Measurements from ENCODE around the gene TMEM176B. TPM values are rescaled to one million over a fixed set of nuclear protein-coding genes. Genes with fewer than 3 reads are reported as not detected.

The TMEM176B gene
- total RNA-seq, 2 experiments from 2014 or later = not detected

DNA sequence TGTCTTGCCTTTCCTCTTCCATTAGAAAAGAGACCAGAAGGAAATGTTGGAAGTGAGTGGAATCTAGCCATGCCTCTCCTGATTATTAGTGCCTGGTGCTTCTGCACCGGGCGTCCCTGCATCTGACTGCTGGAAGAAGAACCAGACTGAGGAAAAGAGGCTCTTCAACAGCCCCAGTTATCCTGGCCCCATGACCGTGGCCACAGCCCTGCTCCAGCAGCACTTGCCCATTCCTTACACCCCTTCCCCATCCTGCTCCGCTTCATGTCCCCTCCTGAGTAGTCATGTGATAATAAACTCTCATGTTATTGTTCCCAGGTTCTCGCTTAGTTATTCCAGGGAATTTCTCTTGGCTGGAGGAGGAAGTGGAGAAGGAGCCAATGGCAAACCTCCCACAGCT is 4.6 kb upstream of the TMEM176B start:
- no peak overlapping the region for H3K27ac ChIP-seq (ENCODE audit: low read depth in 1 of 2, low read length in 2 of 2)
- no peak overlapping the region for H3K4me3 ChIP-seq (ENCODE audit: low read length)
- H3K9me3 ChIP-seq (ENCODE audit: control insufficient read depth in 1 of 2, insufficient read depth in 1 of 2, low read length in 2 of 2) = peaks cover 13 to 38% of the 10 kb centered on the region in 2 experiments
- POLR2A ChIA-PET = no interaction called here
- peaks cover 19% of the 10 kb centered on the region for H3K4me1 ChIP-seq (ENCODE audit: insufficient read depth, low read length)
- Mint-ChIP-seq H3K36me3 (ENCODE audit: low read depth) (no peaks in the 10 kb centered on the region), H3K4me3 (no peak overlapping the region), H3K27ac (no peak overlapping the region), H3K27me3 (peaks cover 78% of the 10 kb centered on the region), H3K4me1 (ENCODE audit: low read depth) (peaks cover 13% of the 10 kb centered on the region), H3K9me3 (peaks cover 9% of the 10 kb centered on the region)
- TF ChIP-seq, protein P1, sequence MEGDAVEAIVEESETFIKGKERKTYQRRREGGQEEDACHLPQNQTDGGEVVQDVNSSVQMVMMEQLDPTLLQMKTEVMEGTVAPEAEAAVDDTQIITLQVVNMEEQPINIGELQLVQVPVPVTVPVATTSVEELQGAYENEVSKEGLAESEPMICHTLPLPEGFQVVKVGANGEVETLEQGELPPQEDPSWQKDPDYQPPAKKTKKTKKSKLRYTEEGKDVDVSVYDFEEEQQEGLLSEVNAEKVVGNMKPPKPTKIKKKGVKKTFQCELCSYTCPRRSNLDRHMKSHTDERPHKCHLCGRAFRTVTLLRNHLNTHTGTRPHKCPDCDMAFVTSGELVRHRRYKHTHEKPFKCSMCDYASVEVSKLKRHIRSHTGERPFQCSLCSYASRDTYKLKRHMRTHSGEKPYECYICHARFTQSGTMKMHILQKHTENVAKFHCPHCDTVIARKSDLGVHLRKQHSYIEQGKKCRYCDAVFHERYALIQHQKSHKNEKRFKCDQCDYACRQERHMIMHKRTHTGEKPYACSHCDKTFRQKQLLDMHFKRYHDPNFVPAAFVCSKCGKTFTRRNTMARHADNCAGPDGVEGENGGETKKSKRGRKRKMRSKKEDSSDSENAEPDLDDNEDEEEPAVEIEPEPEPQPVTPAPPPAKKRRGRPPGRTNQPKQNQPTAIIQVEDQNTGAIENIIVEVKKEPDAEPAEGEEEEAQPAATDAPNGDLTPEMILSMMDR (IDR thresholded peaks at IDR 0.05) = no peak
- no peak for ATAC-seq (ENCODE audit: poor library complexity)
- intact Hi-C loops (cut with DNase I, micrococcal nuclease) = no loop called here
- no peaks in the 10 kb centered on the region for H3K36me3 ChIP-seq (ENCODE audit: insufficient read depth, low read length)
- peaks cover 43 to 46% of the 10 kb centered on the region in 2 experiments for H3K27me3 ChIP-seq (ENCODE audit: control insufficient read depth in 1 of 2, insufficient read depth in 2 of 2, low read length in 2 of 2)
- CTCF ChIA-PET = no interaction called here
- DNase-seq = no peak

DNA sequence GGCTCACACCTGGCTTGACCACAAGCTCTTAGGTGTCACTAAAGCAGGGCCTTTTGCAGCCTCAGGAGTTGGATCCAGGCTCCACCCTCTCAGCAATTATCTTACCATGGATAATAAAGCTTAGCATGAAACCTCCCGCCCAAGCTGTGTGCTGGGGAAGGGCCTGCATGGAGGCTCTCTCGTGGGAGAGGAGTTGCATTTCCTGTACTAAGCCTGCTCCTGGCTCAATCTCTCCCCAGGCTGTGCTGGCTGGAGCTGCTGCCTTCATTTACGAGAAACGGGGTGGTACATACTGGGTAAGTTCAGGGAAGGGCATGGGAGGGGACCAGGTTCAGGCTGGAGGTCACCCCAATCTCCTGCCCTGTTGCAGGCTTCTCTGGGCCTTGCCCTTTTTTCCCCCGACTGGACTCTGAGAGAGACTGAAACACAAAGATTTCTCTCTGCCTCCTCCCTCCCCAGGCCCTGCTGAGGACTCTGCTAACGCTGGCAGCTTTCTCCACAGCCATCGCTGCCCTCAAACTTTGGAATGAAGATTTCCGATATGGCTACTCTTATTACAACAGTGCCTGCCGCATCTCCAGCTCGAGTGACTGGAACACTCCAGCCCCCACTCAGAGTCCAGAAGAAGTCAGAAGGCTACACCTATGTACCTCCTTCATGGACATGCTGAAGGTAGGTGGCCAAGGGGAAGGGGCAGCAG is 3.1 kb upstream of the TMEM176B start:
- DNase-seq (no peak), ATAC-seq (ENCODE audit: poor library complexity) (no peak)
- CTCF ChIA-PET = no interaction called here
- peaks cover 24% of the 10 kb centered on the region for H3K4me1 ChIP-seq (ENCODE audit: insufficient read depth, low read length)
- H3K27me3 Mint-ChIP-seq = peaks cover 78% of the 10 kb centered on the region
- TF ChIP-seq, protein P1 (IDR thresholded peaks at IDR 0.05) = no peak
- H3K4me3 Mint-ChIP-seq = no peak overlapping the region
- H3K27me3 ChIP-seq (ENCODE audit: control insufficient read depth in 1 of 2, insufficient read depth in 2 of 2, low read length in 2 of 2) = peaks cover 55 to 57% of the 10 kb centered on the region in 2 experiments
- POLR2A ChIA-PET = no interaction called here
- H3K4me1 Mint-ChIP-seq (ENCODE audit: low read depth) = peaks cover 18% of the 10 kb centered on the region
- no peak overlapping the region for H3K27ac Mint-ChIP-seq
- H3K36me3 Mint-ChIP-seq (ENCODE audit: low read depth) = no peaks in the 10 kb centered on the region
- intact Hi-C loops (cut with DNase I, micrococcal nuclease) = no loop called here
- no peaks in the 10 kb centered on the region for H3K36me3 ChIP-seq (ENCODE audit: insufficient read depth, low read length)
- no peak overlapping the region for H3K27ac ChIP-seq (ENCODE audit: low read depth in 1 of 2, low read length in 2 of 2)
- H3K9me3 Mint-ChIP-seq = peaks cover 9% of the 10 kb centered on the region
- H3K4me3 ChIP-seq (ENCODE audit: low read length) = no peak overlapping the region
- H3K9me3 ChIP-seq (ENCODE audit: control insufficient read depth in 1 of 2, insufficient read depth in 1 of 2, low read length in 2 of 2) = peaks cover 13 to 41% of the 10 kb centered on the region in 2 experiments

- H3K36me3 Mint-ChIP-seq (ENCODE audit: low read depth) = no peaks in the 10 kb centered on the region
- H3K4me3 Mint-ChIP-seq = peak overlapping the region; percentile 62
- ChIA-PET CTCF (no interaction called here), POLR2A (no interaction called here)
- Histone ChIP-seq H3K36me3 (ENCODE audit: insufficient read depth, low read length) (no peaks in the 10 kb centered on the region), H3K27ac (ENCODE audit: low read depth in 1 of 2, low read length in 2 of 2) (no peak overlapping the region), H3K4me1 (ENCODE audit: insufficient read depth, low read length) (peaks cover 24% of the 10 kb centered on the region), H3K9me3 (ENCODE audit: control insufficient read depth in 1 of 2, insufficient read depth in 1 of 2, low read length in 2 of 2) (peaks cover 13 to 33% of the 10 kb centered on the region in 2 experiments), H3K27me3 (ENCODE audit: control insufficient read depth in 1 of 2, insufficient read depth in 2 of 2, low read length in 2 of 2) (peaks cover 55 to 57% of the 10 kb centered on the region in 2 experiments), H3K4me3 (ENCODE audit: low read length) (no peak overlapping the region)
- DNase-seq (no peak), ATAC-seq (ENCODE audit: poor library complexity) (no peak)
- intact Hi-C loops (cut with DNase I, micrococcal nuclease) = no loop called here
- TF ChIP-seq, protein P1 (IDR thresholded peaks at IDR 0.05) = no peak
- H3K9me3 Mint-ChIP-seq = peaks cover 9% of the 10 kb centered on the region
- no peak overlapping the region for H3K27ac Mint-ChIP-seq
- H3K27me3 Mint-ChIP-seq = peaks cover 82% of the 10 kb centered on the region
- H3K4me1 Mint-ChIP-seq (ENCODE audit: low read depth) = peaks cover 18% of the 10 kb centered on the region
Observed at GRCh38 chr7:150801946-150802771, 2.0 kb upstream of the TMEM176B start.
